Measurements from ENCODE around the gene POLR2C. TPM values are rescaled to one million over a fixed set of nuclear protein-coding genes. Genes with fewer than 3 reads are reported as not detected.

Gene POLR2C
- total RNA-seq, 2 donors from 2014 or later, result 99.6 to 182 TPM

GRCh38 chr16:57427307-57427706 lies 35.2 kb upstream of the POLR2C start:
- DNase-seq (ENCODE audit: low spot score), result no peak
- Histone ChIP-seq H3K27me3 (replicated peaks; ENCODE audit: insufficient read depth) (no peaks in the 10 kb centered on the region), H3K9me3 (no peaks in the 10 kb centered on the region), H3K4me3 (no peak overlapping the region), H3K36me3 (peaks cover 3 to 5% of the 10 kb centered on the region in 2 donors), H3K27ac (no peak overlapping the region), H3K4me1 (replicated peaks) (no peaks in the 10 kb centered on the region)
- intact Hi-C loops (cut with DNase I), result no loop called here
- 77% methylated on average over 8 of the region's 8 CpGs for WGBS
- no peak for TF ChIP-seq POLR2AphosphoS5 (IDR thresholded peaks at IDR 0.05)
- TF ChIP-seq POLR2A (IDR thresholded peaks at IDR 0.05), result no peak
- TF ChIP-seq, protein P1, sequence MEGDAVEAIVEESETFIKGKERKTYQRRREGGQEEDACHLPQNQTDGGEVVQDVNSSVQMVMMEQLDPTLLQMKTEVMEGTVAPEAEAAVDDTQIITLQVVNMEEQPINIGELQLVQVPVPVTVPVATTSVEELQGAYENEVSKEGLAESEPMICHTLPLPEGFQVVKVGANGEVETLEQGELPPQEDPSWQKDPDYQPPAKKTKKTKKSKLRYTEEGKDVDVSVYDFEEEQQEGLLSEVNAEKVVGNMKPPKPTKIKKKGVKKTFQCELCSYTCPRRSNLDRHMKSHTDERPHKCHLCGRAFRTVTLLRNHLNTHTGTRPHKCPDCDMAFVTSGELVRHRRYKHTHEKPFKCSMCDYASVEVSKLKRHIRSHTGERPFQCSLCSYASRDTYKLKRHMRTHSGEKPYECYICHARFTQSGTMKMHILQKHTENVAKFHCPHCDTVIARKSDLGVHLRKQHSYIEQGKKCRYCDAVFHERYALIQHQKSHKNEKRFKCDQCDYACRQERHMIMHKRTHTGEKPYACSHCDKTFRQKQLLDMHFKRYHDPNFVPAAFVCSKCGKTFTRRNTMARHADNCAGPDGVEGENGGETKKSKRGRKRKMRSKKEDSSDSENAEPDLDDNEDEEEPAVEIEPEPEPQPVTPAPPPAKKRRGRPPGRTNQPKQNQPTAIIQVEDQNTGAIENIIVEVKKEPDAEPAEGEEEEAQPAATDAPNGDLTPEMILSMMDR (IDR thresholded peaks at IDR 0.05), result no peak

DNA sequence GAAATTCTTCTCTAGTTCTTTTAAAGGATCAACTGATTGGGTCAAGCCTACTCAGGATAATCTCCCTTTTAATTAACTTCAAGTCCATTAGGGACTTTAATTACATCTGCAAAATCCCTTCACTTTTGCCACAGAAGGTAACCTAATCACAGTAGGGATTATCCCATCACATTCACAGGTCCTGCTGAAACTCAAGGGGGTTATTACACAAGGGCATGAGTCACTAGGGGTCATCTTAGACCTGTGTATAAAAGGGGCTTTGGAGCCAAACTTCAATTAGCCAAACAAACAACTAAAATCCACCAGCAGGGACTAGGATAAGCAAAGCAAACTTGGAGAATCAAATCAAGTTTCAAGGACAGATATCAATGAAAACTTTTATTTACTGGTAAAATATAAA lies 34.7 kb upstream of the POLR2C start:
- Histone ChIP-seq H3K27ac (no peak overlapping the region), H3K9me3 (no peaks in the 10 kb centered on the region), H3K27me3 (replicated peaks; ENCODE audit: insufficient read depth) (no peaks in the 10 kb centered on the region), H3K4me3 (no peak overlapping the region), H3K36me3 (peaks cover 3 to 10% of the 10 kb centered on the region in 2 donors), H3K4me1 (replicated peaks) (no peaks in the 10 kb centered on the region)
- TF ChIP-seq, protein P1 (IDR thresholded peaks at IDR 0.05), result no peak
- TF ChIP-seq POLR2A (IDR thresholded peaks at IDR 0.05), result no peak
- no peak for TF ChIP-seq POLR2AphosphoS5 (IDR thresholded peaks at IDR 0.05)
- no peak for DNase-seq (ENCODE audit: low spot score)
- intact Hi-C loops (cut with DNase I), result no loop called here

- no peaks in the 10 kb centered on the region for H3K4me1 ChIP-seq (replicated peaks)
- WGBS, result 82% methylated on average over 5 of the region's 5 CpGs
- H3K27ac ChIP-seq, result no peak overlapping the region
- TF ChIP-seq POLR2AphosphoS5 (IDR thresholded peaks at IDR 0.05), result no peak
- TF ChIP-seq POLR2A (IDR thresholded peaks at IDR 0.05), result no peak
- TF ChIP-seq, protein P1 (IDR thresholded peaks at IDR 0.05), result no peak
- H3K36me3 ChIP-seq, result peaks cover 6 to 14% of the 10 kb centered on the region in 2 donors
- DNase-seq (ENCODE audit: low spot score), result no peak
- intact Hi-C loops (cut with DNase I), result no loop called here
- H3K4me3 ChIP-seq, result no peak overlapping the region
- no peaks in the 10 kb centered on the region for H3K27me3 ChIP-seq (replicated peaks; ENCODE audit: insufficient read depth)
- H3K9me3 ChIP-seq, result no peaks in the 10 kb centered on the region
Observed at GRCh38 chr16:57430955-57431354, 31.5 kb upstream of the POLR2C start.

DNA sequence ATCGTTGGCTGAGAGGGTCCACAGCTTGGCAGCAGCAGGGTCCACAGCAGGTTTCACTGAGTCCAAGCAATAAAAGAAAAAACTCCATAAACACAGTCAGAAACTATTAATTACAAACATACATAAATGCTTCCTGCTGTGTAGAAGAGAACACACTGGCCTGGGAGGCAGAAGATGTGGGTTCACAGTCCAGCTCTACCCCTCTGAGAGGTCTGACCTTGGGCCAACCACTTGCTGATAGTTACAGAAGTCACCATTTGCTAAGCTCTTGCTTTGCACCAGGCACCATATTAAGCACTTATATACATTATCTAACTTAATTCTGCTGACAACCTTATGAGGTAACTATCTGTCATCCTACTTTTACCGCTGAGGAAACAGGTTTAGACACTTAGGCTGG lies 30.0 kb upstream of the POLR2C start:
- WGBS, result 90% methylated on average over 2 of the region's 2 CpGs
- no peak for TF ChIP-seq POLR2A (IDR thresholded peaks at IDR 0.05)
- TF ChIP-seq POLR2AphosphoS5 (IDR thresholded peaks at IDR 0.05), result no peak
- TF ChIP-seq, protein P1 (IDR thresholded peaks at IDR 0.05), result no peak
- H3K36me3 ChIP-seq, result peaks cover 12 to 14% of the 10 kb centered on the region in 2 donors
- no peak overlapping the region for H3K27ac ChIP-seq
- no peaks in the 10 kb centered on the region for H3K27me3 ChIP-seq (replicated peaks; ENCODE audit: insufficient read depth)
- no peaks in the 10 kb centered on the region for H3K4me1 ChIP-seq (replicated peaks)
- no peak overlapping the region for H3K4me3 ChIP-seq
- DNase-seq (ENCODE audit: low spot score), result no peak
- no peaks in the 10 kb centered on the region for H3K9me3 ChIP-seq
- intact Hi-C loops (cut with DNase I), result no loop called here

DNA sequence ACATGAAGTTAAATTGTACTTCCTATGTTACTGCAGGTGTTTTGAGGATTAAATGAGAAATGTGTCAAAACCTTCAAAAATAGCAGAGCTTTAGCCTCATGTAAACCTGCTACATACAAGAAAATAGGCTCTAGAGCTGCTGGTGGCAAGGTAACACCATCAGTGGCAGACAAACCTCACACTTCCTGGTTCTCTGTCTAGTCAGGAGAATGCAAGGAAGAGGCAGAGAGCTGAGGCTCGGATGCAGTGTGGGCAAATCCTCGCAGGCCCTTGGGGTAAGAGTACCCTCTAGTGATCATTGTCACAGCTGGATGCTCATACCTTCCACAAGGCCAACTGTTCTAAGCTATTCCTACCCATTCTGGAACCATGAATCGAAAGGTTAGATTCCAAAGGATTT lies 29.5 kb upstream of the POLR2C start:
- 94% methylated on average over 3 of the region's 3 CpGs for whole genome bisulfite sequencing
- Histone ChIP-seq H3K36me3 (peaks cover 12 to 14% of the 10 kb centered on the region in 2 donors), H3K4me1 (replicated peaks) (no peaks in the 10 kb centered on the region), H3K4me3 (no peak overlapping the region), H3K27ac (no peak overlapping the region), H3K9me3 (no peaks in the 10 kb centered on the region), H3K27me3 (replicated peaks; ENCODE audit: insufficient read depth) (no peaks in the 10 kb centered on the region)
- DNase-seq (ENCODE audit: low spot score), result no peak
- no peak for TF ChIP-seq POLR2A (IDR thresholded peaks at IDR 0.05)
- TF ChIP-seq, protein P1 (IDR thresholded peaks at IDR 0.05), result no peak
- intact Hi-C loops (cut with DNase I), result no loop called here
